Activated CD4-positive, alpha-beta memory T cell treated with anti-CD3 and anti-CD28 coated beads, Interleukin-2, amount 10 ng/mL, durations not matched to agents 7 days and 5 days (primary cell): Measurements from ENCODE around the gene AP2S1. TPM values are rescaled to one million over a fixed set of nuclear protein-coding genes. Genes with fewer than 3 reads are reported as not detected.
A peak's percentile ranks its signal among the peaks of the same experiment; 100 is the strongest.

Source experiments
- CTCF ChIA-PET: fragments of 350-600 bp; sonication (Branson Sonifier 250); formaldehyde crosslinking; loops from one replicate; lab custom pipeline; 2021; ENCODE audit warnings: antibody characterized with exemption, inconsistent platforms; lab: Charles Lee
- POLR2A ChIA-PET: fragments of 350-600 bp; sonication (Branson Sonifier 250); formaldehyde crosslinking; loops from one replicate; lab custom pipeline; 2021; ENCODE audit warnings: antibody characterized with exemption; lab: Charles Lee
- DNase-seq: peaks from one replicate; pipeline ENCODE4 v3.0.0-alpha.2; 2020
- H3K27ac Mint-ChIP-seq: one replicate; pipeline ENCODE4 v1.8.0; 2021; ENCODE audit warnings: mild to moderate bottlenecking, mixed read lengths
- H3K27me3 Mint-ChIP-seq: one replicate; pipeline ENCODE4 v1.8.0; 2021; ENCODE audit warnings: mixed read lengths
- H3K36me3 Mint-ChIP-seq: one replicate; pipeline ENCODE4 v1.8.0; 2021; ENCODE audit warnings: low read depth, mixed read lengths
- H3K4me1 Mint-ChIP-seq: one replicate; pipeline ENCODE4 v1.8.0; 2021; ENCODE audit warnings: mixed read lengths
- H3K4me3 Mint-ChIP-seq: one replicate; pipeline ENCODE4 v1.8.0; 2021; ENCODE audit warnings: mild to moderate bottlenecking, mixed read lengths
- H3K9me3 Mint-ChIP-seq: one replicate; pipeline ENCODE4 v1.8.0; 2021; ENCODE audit warnings: mixed read lengths
- total RNA-seq, 2 experiments: library from RNA; stranded (reverse); gene quantifications; one replicate each; pipeline ENCODE4 v1.2.3, GENCODE V29; 2021

Gene AP2S1
- total RNA-seq, 2 experiments from 2014 or later, result 116 to 117 TPM

DNA sequence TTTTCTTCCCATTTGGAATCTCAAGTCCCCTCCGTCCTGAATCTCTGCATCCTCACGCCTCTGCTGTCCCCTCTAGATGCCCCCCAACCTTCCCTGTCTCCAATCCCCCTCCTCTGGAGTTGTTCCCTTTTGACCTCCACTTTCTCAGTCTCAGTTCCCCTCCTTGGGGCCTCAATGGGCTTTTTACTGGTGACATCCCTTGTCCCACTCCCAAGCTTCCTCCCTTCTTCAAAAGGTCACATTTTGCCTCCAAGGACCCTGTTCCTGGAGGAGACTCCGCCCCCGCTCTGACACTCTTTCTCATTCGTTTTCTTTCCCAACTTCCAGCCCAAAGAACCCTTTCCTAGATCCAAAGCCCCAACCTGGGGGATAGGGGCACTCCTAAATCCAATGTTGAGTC, 1.0 kb downstream of the AP2S1 start:
- CTCF ChIA-PET, result interaction anchor here (1.4 to 2.3 kb wide), 2 partner anchors 163 to 394 kb away, joined by 3 to 7 read pairs; no protein-coding TSS in a partner anchor
- H3K4me1 Mint-ChIP-seq, result peaks cover 30% of the 10 kb centered on the region
- POLR2A ChIA-PET, result interaction anchor here (0.6 to 2.3 kb wide), 5 partner anchors 8 to 327 kb away, joined by 3 to 10 read pairs (median 6); partner anchors contain the start of genes ARHGAP35 and SLC1A5
- H3K9me3 Mint-ChIP-seq, result no peaks in the 10 kb centered on the region
- H3K27ac Mint-ChIP-seq, result peak overlapping the region; percentile 78
- H3K27me3 Mint-ChIP-seq, result no peaks in the 10 kb centered on the region
- H3K4me3 Mint-ChIP-seq, result peak overlapping the region; percentile 92
- no peak for DNase-seq
- H3K36me3 Mint-ChIP-seq, result peaks cover 5% of the 10 kb centered on the region

DNA sequence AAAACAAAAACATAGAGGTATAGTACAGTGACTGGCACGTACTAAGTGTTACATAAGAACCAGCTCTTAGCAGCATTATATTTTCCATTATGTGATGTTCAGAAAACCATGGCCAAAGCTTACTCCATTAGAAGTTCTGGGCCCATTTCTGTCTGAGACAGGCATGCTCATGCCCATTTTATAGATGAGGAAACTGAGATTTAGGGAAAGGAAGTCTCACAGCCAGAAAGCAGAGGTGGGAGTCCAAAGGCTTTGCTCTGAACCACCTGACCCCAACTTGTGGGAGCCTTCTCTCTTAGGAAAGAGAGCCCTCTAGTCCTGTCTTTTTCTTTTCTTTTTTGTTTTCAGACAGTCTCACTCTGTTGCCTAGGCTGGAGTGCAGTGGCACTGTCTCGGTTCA, 2.3 kb downstream of the AP2S1 start:
- peaks cover 9% of the 10 kb centered on the region for H3K36me3 Mint-ChIP-seq
- no peak for DNase-seq
- ChIA-PET CTCF (no interaction called here), POLR2A (no interaction called here)
- no peaks in the 10 kb centered on the region for H3K27me3 Mint-ChIP-seq
- H3K4me1 Mint-ChIP-seq, result peaks cover 28% of the 10 kb centered on the region
- no peak overlapping the region for H3K4me3 Mint-ChIP-seq
- no peaks in the 10 kb centered on the region for H3K9me3 Mint-ChIP-seq
- no peak overlapping the region for H3K27ac Mint-ChIP-seq

DNA sequence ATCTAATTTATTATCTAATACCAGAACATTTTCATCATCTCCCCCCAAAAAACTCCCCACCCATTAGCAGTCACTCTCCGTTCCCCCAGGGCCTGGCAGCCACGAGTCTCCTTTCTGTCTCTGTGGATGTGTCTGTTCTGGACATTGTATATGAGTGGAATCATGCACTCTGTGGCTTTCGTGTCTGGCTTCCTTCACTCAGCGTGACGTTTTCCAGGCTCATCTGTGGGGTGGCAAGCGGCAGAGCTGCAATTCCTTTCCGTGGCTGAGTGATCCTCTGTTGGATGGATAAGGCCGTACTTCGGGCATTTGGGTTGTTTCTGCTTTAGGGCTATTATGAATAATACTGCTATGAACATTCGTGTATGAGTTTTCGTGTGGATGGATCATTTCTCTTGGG, 3.1 kb downstream of the AP2S1 start:
- Mint-ChIP-seq H3K9me3 (no peaks in the 10 kb centered on the region), H3K4me3 (no peak overlapping the region), H3K36me3 (peaks cover 17% of the 10 kb centered on the region), H3K4me1 (peaks cover 28% of the 10 kb centered on the region), H3K27me3 (no peaks in the 10 kb centered on the region), H3K27ac (no peak overlapping the region)
- ChIA-PET CTCF (no interaction called here), POLR2A (interaction anchor here (1.3 kb wide), 1 partner anchor 15 kb away, joined by 3 read pairs; no protein-coding TSS in a partner anchor)
- DNase-seq, result no peak

DNA sequence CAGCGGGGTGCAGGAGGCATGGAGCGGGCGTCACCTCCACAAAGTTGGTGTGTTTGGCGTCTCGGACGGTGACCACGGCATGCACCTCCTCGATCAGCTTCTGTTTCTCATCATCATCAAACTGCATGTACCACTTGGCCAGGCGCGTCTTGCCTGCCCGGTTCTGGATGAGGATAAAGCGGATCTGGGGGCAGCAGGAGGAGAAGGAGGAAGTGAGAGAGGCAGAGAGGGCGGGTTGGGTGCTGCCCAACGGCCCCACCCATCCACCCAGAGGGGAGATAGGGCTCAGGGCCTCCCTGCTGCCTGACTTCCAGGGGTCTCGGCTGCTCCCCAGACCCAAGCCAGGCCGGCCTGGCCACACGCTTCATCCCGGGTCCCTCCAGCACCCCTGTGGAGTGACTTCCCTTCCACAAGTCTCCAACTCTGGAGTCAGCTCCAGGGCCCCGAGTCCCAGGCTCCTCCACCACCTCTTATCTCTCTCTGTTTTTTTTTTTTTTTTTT, 4.6 kb downstream of the AP2S1 start:
- ChIA-PET CTCF (interaction anchor here (0.8 to 3.1 kb wide), 3 partner anchors 89 to 167 kb away, joined by 3 to 15 read pairs (median 3); no protein-coding TSS in a partner anchor), POLR2A (no interaction called here)
- DNase-seq, result no peak
- Mint-ChIP-seq H3K27me3 (no peaks in the 10 kb centered on the region), H3K4me1 (peaks cover 28% of the 10 kb centered on the region), H3K4me3 (no peak overlapping the region), H3K36me3 (peaks cover 23% of the 10 kb centered on the region), H3K9me3 (no peaks in the 10 kb centered on the region), H3K27ac (no peak overlapping the region)

DNA sequence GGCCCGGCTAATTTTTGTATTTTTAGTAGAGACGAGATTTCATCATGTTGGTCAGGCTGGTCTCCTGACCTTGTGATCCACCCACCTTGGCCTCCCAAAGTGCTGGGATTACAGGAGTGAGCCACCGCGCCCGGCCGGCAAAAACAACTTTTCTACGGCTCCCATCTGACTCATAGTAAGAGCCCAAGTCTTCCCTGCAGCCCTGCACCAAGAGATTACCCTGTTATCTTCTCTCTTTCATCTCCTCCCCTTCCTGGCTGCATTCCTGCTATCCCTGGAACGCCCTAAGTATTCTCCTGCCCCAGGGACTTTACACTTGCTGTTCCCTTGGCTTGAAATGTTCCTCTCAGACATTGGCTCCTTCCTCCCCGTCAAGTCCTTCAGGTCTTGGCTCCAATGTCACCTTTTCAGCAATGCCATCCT, 6.6 kb downstream of the AP2S1 start:
- Mint-ChIP-seq H3K36me3 (peaks cover 26% of the 10 kb centered on the region), H3K4me3 (no peak overlapping the region), H3K9me3 (no peaks in the 10 kb centered on the region), H3K4me1 (peaks cover 10% of the 10 kb centered on the region), H3K27ac (no peak overlapping the region), H3K27me3 (no peaks in the 10 kb centered on the region)
- ChIA-PET CTCF (interaction anchor here (0.6 to 3.1 kb wide), 4 partner anchors 32 to 169 kb away, joined by 3 to 15 read pairs (median 8); no protein-coding TSS in a partner anchor), POLR2A (interaction anchor here (1.3 kb wide), 1 partner anchor 10 kb away, joined by 3 read pairs; no protein-coding TSS in a partner anchor)
- DNase-seq, result no peak

DNA sequence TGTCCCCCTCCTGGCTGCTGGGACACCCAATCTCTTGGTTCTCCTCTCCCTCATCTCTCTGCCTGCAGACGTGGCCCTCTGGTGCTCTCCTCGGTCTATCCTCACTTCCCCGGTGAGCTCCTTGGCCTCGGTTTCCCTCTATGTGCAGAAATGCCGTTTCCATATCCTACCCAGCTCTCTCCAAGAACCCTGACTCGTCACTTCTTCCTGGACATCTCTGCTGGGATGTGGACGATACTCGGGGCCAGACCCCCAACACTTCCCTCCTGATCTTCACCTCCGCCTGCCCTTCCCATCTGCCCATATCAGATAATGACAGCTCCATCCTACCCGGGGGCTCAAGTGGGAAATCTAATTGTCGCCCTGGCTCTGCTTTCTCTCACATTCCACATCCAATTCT, 7.9 kb downstream of the AP2S1 start:
- no peak overlapping the region for H3K27ac Mint-ChIP-seq
- ChIA-PET POLR2A (interaction anchor here (1.3 kb wide), 1 partner anchor 11 kb away, joined by 3 read pairs; no protein-coding TSS in a partner anchor), CTCF (interaction anchor here (2.7 kb wide), 1 partner anchor 85 kb away, joined by 11 read pairs; no protein-coding TSS in a partner anchor)
- peaks cover 9% of the 10 kb centered on the region for H3K4me1 Mint-ChIP-seq
- no peak for DNase-seq
- no peak overlapping the region for H3K4me3 Mint-ChIP-seq
- H3K9me3 Mint-ChIP-seq, result no peaks in the 10 kb centered on the region
- no peaks in the 10 kb centered on the region for H3K27me3 Mint-ChIP-seq
- H3K36me3 Mint-ChIP-seq, result peaks cover 32% of the 10 kb centered on the region

DNA sequence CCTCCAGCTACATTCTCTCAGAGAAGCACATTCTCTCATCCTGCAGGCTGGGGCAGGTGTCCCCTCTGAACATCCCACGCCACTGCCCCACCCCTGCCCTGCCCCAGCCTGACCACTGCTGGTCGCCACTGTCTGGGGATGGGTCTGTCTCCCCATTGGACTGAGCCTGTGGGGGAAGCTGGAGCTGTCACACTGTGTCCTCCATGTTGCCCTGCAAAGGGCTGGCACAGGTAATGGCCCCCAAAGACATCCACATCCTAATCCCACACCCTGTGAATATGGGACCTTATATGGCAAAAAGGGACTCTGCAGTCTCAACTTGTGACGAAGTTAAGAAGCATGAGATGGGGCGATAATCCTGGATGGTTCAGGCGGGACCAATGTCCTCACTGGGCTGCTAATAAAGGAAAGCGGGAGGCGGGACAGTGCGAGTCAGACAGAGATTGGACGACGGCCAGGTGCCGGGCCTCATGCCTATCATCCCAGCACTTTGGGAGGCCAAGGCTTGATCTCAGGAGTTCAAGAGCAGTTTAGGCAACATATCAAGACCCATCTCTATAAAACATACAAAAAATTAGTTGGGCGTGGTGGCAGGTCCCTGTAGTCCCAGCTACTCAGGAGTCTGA, 9.1 kb downstream of the AP2S1 start:
- no peak overlapping the region for H3K4me3 Mint-ChIP-seq
- H3K27me3 Mint-ChIP-seq, result no peaks in the 10 kb centered on the region
- ChIA-PET POLR2A (interaction anchor here (0.6 to 2.4 kb wide), 8 partner anchors 9 to 272 kb away, joined by 3 to 11 read pairs (median 4); partner anchors contain the start of genes AP2S1, SLC1A5 and ZC3H4), CTCF (interaction anchor here (1.1 to 4.4 kb wide), 12 partner anchors 9 to 90 kb away, joined by 3 to 82 read pairs (median 10); partner anchors contain the start of genes AP2S1 and SLC1A5)
- DNase-seq, result no peak
- no peak overlapping the region for H3K27ac Mint-ChIP-seq
- H3K36me3 Mint-ChIP-seq, result peaks cover 31% of the 10 kb centered on the region
- H3K9me3 Mint-ChIP-seq, result no peaks in the 10 kb centered on the region
- peaks cover 4% of the 10 kb centered on the region for H3K4me1 Mint-ChIP-seq

DNA sequence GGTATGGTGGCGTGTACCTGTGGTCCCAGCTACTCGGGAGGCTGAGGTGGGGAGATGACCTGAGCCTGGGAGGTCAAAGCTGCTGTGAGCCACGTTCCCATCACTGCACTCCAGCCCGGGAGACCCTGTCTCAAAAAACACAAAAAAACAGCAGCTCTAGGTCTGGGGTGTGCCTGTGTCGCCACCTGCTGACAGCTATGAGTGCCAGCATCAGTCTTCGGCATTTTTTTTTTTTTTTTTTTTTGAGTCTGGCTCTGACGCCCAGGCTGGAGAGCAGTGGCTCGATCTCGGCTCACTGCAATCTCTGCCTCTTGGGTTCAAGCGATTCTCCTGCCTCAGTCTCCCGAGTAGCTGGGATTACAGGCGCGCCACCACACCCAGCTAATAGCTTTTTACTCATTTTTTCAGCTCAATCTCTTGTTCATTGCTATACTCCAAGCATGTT, 10.1 kb downstream of the AP2S1 start:
- no peaks in the 10 kb centered on the region for H3K9me3 Mint-ChIP-seq
- H3K4me3 Mint-ChIP-seq, result no peak overlapping the region
- H3K4me1 Mint-ChIP-seq, result peaks cover 1% of the 10 kb centered on the region
- H3K27ac Mint-ChIP-seq, result peak overlapping the region; percentile 26
- no peaks in the 10 kb centered on the region for H3K27me3 Mint-ChIP-seq
- peak; percentile 62 for DNase-seq
- ChIA-PET CTCF (interaction anchor here (0.6 to 4.4 kb wide), 45 partner anchors 10 to 974 kb away, joined by 3 to 82 read pairs (median 5); partner anchors contain the start of genes AP2S1 and SLC1A5), POLR2A (interaction anchor here (0.6 to 2.4 kb wide), 13 partner anchors 10 to 273 kb away, joined by 3 to 11 read pairs (median 4); partner anchors contain the start of genes AP2S1, DACT3, SLC1A5 and ZC3H4)
- peaks cover 31% of the 10 kb centered on the region for H3K36me3 Mint-ChIP-seq

DNA sequence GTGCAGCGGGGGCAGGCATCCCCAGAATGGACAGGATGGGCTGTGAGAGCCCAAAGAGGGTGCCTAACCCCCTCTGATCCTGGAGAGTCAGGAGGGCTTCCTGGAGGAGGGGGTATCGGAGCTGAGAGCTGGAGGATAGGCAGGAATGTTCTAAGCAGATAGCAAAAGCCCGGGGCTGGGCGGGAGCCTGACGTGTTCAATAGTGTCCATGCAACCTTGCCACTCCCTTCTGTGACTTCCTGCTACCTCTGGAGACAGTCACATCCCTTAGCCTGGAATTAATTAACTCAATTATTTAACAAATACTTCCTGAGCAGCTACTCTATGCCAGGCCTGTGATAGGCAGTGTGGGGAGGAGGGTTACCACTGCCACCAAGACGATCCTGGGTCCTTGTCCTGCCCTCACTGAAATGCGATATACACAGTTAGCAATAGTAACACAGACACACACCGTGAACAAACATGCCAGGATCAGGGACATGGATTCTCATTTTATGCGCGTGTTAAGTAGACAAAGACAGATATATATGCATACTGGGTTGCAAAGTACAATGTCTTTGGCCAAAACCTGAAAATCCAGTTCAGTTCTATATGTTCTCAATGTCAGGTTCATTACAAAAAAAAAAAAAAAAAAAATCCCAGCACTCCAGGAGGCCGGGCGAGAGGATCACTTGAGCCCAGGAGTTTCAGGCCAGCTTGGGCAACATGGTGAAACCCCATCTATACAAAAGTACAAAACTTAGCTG, 10.7 kb downstream of the AP2S1 start:
- Mint-ChIP-seq H3K36me3 (peaks cover 31% of the 10 kb centered on the region), H3K27me3 (no peaks in the 10 kb centered on the region), H3K27ac (no peak overlapping the region)

DNA sequence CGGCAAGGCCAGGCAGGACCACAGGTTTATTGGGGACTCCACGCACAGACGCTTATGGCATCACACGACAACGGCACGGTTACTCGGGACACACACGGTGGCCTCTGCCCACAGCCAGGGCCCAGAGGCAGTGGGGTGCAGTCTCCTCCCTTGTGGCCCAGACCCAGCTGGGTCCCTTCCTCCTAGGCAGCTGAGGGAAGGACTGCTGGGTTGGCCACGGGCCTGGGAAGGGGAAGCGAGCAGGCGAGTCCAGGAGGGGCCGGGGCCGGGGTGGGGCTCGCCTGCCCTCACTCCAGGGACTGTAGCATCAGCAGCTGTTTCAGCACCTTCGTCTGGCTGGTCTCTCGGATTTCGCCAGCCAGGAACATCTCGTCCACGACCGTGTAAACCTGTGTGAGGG, 12.5 kb downstream of the AP2S1 start:
- DNase-seq, result no peak
- no peaks in the 10 kb centered on the region for H3K27me3 Mint-ChIP-seq
- no peaks in the 10 kb centered on the region for H3K9me3 Mint-ChIP-seq
- no peak overlapping the region for H3K27ac Mint-ChIP-seq
- H3K4me3 Mint-ChIP-seq, result no peak overlapping the region
- POLR2A ChIA-PET, result interaction anchor here (0.7 kb wide), 1 partner anchor 52 kb away, joined by 3 read pairs; no protein-coding TSS in a partner anchor
- CTCF ChIA-PET, result interaction anchor here (0.7 to 4.4 kb wide), 4 partner anchors 13 to 87 kb away, joined by 3 to 82 read pairs (median 4); partner anchors contain the start of gene AP2S1
- H3K36me3 Mint-ChIP-seq, result peaks cover 26% of the 10 kb centered on the region
- H3K4me1 Mint-ChIP-seq, result peaks cover 1% of the 10 kb centered on the region

More for the DNA sequence above, 10.7 kb downstream of the AP2S1 start:
- Mint-ChIP-seq H3K4me3 (no peak overlapping the region), H3K4me1 (peaks cover 1% of the 10 kb centered on the region), H3K9me3 (no peaks in the 10 kb centered on the region)
- no peak for DNase-seq
- POLR2A ChIA-PET, result interaction anchor here (0.7 to 2.4 kb wide), 12 partner anchors 10 to 273 kb away, joined by 3 to 11 read pairs (median 4); partner anchors contain the start of genes AP2S1, DACT3, SLC1A5 and ZC3H4
- CTCF ChIA-PET, result interaction anchor here (0.6 to 4.4 kb wide), 41 partner anchors 9 to 973 kb away, joined by 3 to 82 read pairs (median 6); partner anchors contain the start of genes AP2S1 and SLC1A5

DNA sequence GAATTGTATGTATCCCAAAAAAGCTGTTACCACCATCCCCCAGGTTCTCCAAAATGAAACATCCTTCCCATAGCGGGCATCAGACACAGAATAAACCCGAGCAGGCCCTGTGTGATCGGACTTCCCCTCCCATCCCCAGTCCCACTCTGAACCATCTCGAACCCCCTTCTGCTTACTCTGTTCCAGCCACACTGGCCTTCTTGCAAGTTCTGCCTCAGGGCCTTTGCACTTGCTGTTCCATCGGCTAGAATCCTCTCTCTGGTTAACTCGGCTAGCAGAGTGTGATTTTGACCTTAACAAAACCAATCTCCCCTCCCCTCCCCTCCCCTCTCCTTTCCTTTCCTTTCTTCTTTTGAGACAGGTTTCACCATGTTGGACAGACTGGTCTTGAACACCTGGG, 15.7 kb downstream of the AP2S1 start:
- Mint-ChIP-seq H3K36me3 (peaks cover 13% of the 10 kb centered on the region), H3K27ac (no peak overlapping the region), H3K4me1 (no peaks in the 10 kb centered on the region), H3K4me3 (no peak overlapping the region), H3K27me3 (no peaks in the 10 kb centered on the region), H3K9me3 (no peaks in the 10 kb centered on the region)
- CTCF ChIA-PET, result interaction anchor here (1.2 kb wide), 1 partner anchor 68 kb away, joined by 5 read pairs; no protein-coding TSS in a partner anchor
- POLR2A ChIA-PET, result interaction anchor here (1.3 kb wide), 1 partner anchor 47 kb away, joined by 3 read pairs; the partner anchor contains the start of gene SLC1A5
- no peak for DNase-seq

DNA sequence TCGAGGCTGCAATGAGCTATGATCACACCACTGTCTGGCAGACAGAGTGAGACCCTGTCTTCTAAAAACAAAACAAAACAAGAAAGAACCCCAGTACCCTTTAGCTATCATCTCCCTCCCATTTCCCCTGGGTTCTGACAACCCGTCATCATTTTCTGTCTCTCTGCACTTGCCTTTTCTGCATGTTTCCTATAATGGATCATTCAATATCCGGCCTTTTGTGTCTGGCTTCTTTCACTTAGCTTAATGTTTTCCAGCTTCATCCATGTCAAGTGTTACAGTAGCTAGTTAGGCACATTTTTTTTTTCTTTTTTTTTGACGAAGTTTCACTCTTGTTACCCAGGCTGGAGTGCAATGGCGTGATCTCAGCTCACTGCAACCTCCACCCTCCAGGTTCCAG, 16.5 kb downstream of the AP2S1 start:
- DNase-seq, result no peak
- Mint-ChIP-seq H3K9me3 (no peaks in the 10 kb centered on the region), H3K27ac (no peak overlapping the region), H3K27me3 (no peaks in the 10 kb centered on the region), H3K4me3 (no peak overlapping the region), H3K4me1 (peaks cover 1% of the 10 kb centered on the region), H3K36me3 (peaks cover 11% of the 10 kb centered on the region)
- POLR2A ChIA-PET, result interaction anchor here (1.3 to 1.4 kb wide), 2 partner anchors 11 to 46 kb away, joined by 3 read pairs; partner anchors contain the start of gene SLC1A5
- CTCF ChIA-PET, result interaction anchor here (0.7 to 1.2 kb wide), 4 partner anchors 29 to 83 kb away, joined by 3 to 5 read pairs (median 4); no protein-coding TSS in a partner anchor
